Progenitor cell of endocrine pancreas (in vitro differentiated cells): ENCODE data around the gene MAGI1. TPM values are rescaled to one million over a fixed set of nuclear protein-coding genes. Genes with fewer than 3 reads are reported as not detected.

Experiments used
- DNase-seq: peaks from one replicate; pipeline ENCODE4 v3.0.0; 2021; ENCODE audit warnings: low spot score; ENCODE audit not compliant: unreplicated experiment
- H3K27ac Mint-ChIP-seq: 2 replicates; pipeline ENCODE4 v1.8.0; 2021; ENCODE audit warnings: mild to moderate bottlenecking, moderate library complexity, mixed read lengths
- H3K27me3 Mint-ChIP-seq: 2 replicates; pipeline ENCODE4 v1.8.0; 2021; ENCODE audit warnings: mixed read lengths
- H3K36me3 Mint-ChIP-seq: 2 replicates; pipeline ENCODE4 v1.8.0; 2022; ENCODE audit warnings: mixed read lengths; ENCODE audit not compliant: insufficient read depth
- H3K4me1 Mint-ChIP-seq: 2 replicates; pipeline ENCODE4 v1.8.0; 2021; ENCODE audit warnings: low read depth, mixed read lengths
- H3K4me3 Mint-ChIP-seq: 2 replicates; pipeline ENCODE4 v1.8.0; 2021; ENCODE audit warnings: low read depth, mild to moderate bottlenecking, moderate library complexity, mixed read lengths
- H3K9me3 Mint-ChIP-seq: 2 replicates; pipeline ENCODE4 v1.8.0; 2021; ENCODE audit warnings: low read depth, mixed read lengths
- CTCF ChIP-seq: fragments of 200-600 bp; sonication (generic); IDR thresholded peaks from one replicate; pipeline ENCODE4 v1.5.0; 2021; ENCODE audit warnings: antibody characterized with exemption, mild to moderate bottlenecking; ENCODE audit not compliant: unreplicated experiment
- total RNA-seq: library from RNA; stranded (reverse); gene quantifications from 2 replicates; pipeline ENCODE4 v1.2.1, GENCODE V29; 2021

Gene MAGI1
- total RNA-seq, 1 donor from 2014 or later: 142 TPM

- Mint-ChIP-seq H3K36me3 (peaks cover 16% of the 10 kb centered on the region), H3K27me3 (no peaks in the 10 kb centered on the region), H3K4me3 (no peak overlapping the region), H3K9me3 (no peaks in the 10 kb centered on the region), H3K27ac (no peak overlapping the region), H3K4me1 (peaks cover 7% of the 10 kb centered on the region)
- DNase-seq: no peak
- no peak for TF ChIP-seq CTCF
These were observed 687.0 kb downstream of the MAGI1 start for GRCh38 chr3:65351753-65352152.

- no peak for DNase-seq
- TF ChIP-seq CTCF: no peak
- H3K4me3 Mint-ChIP-seq: no peak overlapping the region
- peaks cover 12% of the 10 kb centered on the region for H3K36me3 Mint-ChIP-seq
- H3K27me3 Mint-ChIP-seq: no peaks in the 10 kb centered on the region
- peaks cover 5% of the 10 kb centered on the region for H3K4me1 Mint-ChIP-seq
- H3K9me3 Mint-ChIP-seq: no peaks in the 10 kb centered on the region
- peak overlapping the region; percentile 62 for H3K27ac Mint-ChIP-seq
These were observed 687.8 kb downstream of the MAGI1 start for GRCh38 chr3:65350801-65351476.

GRCh38 chr3:65348398-65348995 is 690.2 kb downstream of the MAGI1 start:
- Mint-ChIP-seq H3K4me1 (peaks cover 5% of the 10 kb centered on the region), H3K27ac (no peak overlapping the region)
- no peak for DNase-seq

GRCh38 chr3:65347166-65347565 is 691.6 kb downstream of the MAGI1 start:
- peaks cover 5% of the 10 kb centered on the region for H3K4me1 Mint-ChIP-seq

More at GRCh38 chr3:65348398-65348995, 690.2 kb downstream of the MAGI1 start:
- Mint-ChIP-seq H3K27me3 (no peaks in the 10 kb centered on the region), H3K9me3 (no peaks in the 10 kb centered on the region), H3K36me3 (peaks cover 2% of the 10 kb centered on the region), H3K4me3 (no peak overlapping the region)
- TF ChIP-seq CTCF: no peak

GRCh38 chr3:65344846-65345245 is 693.9 kb downstream of the MAGI1 start:
- H3K27ac Mint-ChIP-seq: no peak overlapping the region

More at GRCh38 chr3:65347166-65347565, 691.6 kb downstream of the MAGI1 start:
- Mint-ChIP-seq H3K4me3 (no peak overlapping the region), H3K27ac (no peak overlapping the region), H3K27me3 (peaks cover 4% of the 10 kb centered on the region), H3K9me3 (no peaks in the 10 kb centered on the region), H3K36me3 (no peaks in the 10 kb centered on the region)
- no peak for DNase-seq
- no peak for TF ChIP-seq CTCF

More at GRCh38 chr3:65344846-65345245, 693.9 kb downstream of the MAGI1 start:
- Mint-ChIP-seq H3K4me1 (peaks cover 4% of the 10 kb centered on the region), H3K4me3 (no peak overlapping the region), H3K9me3 (no peaks in the 10 kb centered on the region), H3K27me3 (peaks cover 9% of the 10 kb centered on the region), H3K36me3 (no peaks in the 10 kb centered on the region)
- no peak for DNase-seq
- TF ChIP-seq CTCF: no peak
